ENCODE measurements around the gene RNF41.

Gene RNF41

DNA sequence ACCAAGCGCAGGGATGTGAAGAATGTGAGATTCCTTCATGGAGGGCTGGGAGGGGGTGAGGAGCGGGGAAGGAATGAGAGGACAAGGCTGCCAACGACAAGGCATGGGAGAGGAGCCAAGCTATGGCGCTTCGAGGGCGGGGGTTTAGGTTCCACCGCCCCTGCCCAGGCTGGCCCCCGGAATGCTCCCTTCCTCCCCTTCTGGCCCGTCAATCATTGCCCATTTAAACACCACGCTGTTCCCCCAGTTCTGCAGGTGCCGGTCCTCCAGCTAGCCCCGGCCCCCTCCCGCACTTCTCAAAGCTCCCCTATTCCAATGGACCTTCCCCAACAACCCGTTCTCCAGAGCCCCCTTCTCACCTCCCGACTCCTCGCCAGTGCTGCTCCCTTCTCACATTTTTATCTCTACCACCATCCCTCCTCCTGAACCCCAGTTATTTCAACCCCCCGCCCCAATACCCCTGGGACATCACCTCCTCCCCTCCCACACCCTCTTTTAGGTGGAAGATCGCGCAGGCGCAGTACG is 428 bp downstream of the RNF41 start:
- peak overlapping the region; percentile 92 for H3K27ac ChIP-seq (replicated peaks)
- TF ChIP-seq, protein P1, sequence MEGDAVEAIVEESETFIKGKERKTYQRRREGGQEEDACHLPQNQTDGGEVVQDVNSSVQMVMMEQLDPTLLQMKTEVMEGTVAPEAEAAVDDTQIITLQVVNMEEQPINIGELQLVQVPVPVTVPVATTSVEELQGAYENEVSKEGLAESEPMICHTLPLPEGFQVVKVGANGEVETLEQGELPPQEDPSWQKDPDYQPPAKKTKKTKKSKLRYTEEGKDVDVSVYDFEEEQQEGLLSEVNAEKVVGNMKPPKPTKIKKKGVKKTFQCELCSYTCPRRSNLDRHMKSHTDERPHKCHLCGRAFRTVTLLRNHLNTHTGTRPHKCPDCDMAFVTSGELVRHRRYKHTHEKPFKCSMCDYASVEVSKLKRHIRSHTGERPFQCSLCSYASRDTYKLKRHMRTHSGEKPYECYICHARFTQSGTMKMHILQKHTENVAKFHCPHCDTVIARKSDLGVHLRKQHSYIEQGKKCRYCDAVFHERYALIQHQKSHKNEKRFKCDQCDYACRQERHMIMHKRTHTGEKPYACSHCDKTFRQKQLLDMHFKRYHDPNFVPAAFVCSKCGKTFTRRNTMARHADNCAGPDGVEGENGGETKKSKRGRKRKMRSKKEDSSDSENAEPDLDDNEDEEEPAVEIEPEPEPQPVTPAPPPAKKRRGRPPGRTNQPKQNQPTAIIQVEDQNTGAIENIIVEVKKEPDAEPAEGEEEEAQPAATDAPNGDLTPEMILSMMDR (IDR thresholded peaks at IDR 0.05; ENCODE audit: insufficient read depth, low read length), result no peak
- TF ChIP-seq SPI1 (IDR thresholded peaks at IDR 0.05; ENCODE audit: borderline replicate concordance, low read depth), result no peak
- H3K27me3 ChIP-seq (ENCODE audit: insufficient read depth, poor library complexity, severe bottlenecking), result no peaks in the 10 kb centered on the region
- no peak for DNase-seq (ENCODE audit: low read depth in 1 of 2, low spot score in 1 of 2)
- peak overlapping the region; percentile 94 for H3K4me3 ChIP-seq (replicated peaks; ENCODE audit: insufficient read depth, low read length)

DNA sequence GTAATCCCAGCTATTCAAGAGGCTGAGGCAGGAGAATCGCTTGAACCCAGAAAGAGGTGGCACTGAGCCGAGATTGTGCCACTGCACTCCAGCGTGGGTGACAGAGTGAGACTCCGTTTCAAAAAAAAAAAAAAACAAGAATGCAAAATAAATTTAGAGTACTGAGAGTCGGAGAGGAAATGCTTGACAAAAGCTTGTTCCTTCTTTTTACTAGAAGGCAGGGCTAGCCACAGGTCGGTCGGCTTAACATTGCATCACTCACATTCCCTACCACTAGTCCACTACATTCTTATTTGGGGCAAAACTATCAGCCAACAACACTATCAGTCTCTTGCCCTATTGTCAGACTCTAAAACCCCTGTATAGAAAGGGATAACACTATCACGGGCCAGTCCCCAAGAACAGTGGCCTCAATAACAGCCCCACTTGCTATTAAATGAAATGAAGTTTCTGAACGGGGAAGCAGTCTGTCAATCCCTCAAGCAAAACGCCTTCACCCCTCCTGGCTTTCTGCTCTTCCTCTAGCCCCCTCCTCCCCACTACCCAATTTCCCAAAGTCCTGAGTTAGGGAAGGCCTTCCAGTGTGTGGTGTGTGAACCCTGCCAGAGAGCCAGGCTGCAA is 1.0 kb downstream of the RNF41 start:
- Histone ChIP-seq H3K27ac (replicated peaks) (peak overlapping the region; percentile 92), H3K4me3 (replicated peaks; ENCODE audit: insufficient read depth, low read length) (peak overlapping the region; percentile 94)

DNA sequence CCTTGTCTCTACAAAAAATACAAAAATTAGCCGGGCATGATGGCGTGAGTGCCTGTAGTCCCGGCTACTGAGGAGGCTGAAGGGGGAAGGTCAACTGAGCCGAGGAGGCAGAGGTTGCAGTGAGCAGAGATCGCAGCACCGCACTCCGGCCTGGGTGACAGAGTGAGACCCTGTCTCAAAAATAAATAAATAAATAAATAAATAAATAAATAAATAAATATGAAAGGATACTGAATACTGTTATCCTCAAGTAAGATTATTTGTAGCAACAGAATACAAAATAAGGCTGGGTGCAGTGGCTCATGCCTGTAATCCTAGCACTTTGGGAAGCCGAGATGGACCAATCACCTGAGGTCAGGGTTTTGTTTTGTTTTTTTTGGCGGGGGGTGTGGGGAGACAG is 1.9 kb downstream of the RNF41 start:
- Histone ChIP-seq H3K27ac (replicated peaks) (peak overlapping the region; percentile 92), H3K27me3 (ENCODE audit: insufficient read depth, poor library complexity, severe bottlenecking) (no peaks in the 10 kb centered on the region), H3K4me3 (replicated peaks; ENCODE audit: insufficient read depth, low read length) (peak overlapping the region; percentile 94)
- DNase-seq (ENCODE audit: low read depth in 1 of 2, low spot score in 1 of 2), result no peak
- TF ChIP-seq, protein P1 (IDR thresholded peaks at IDR 0.05; ENCODE audit: insufficient read depth, low read length), result no peak
- TF ChIP-seq POLR2AphosphoS5 (IDR thresholded peaks at IDR 0.05; ENCODE audit: low read depth) (no peak), SPI1 (IDR thresholded peaks at IDR 0.05; ENCODE audit: borderline replicate concordance, low read depth) (no peak), GABPA (IDR thresholded peaks at IDR 0.05; ENCODE audit: low read depth) (no peak)
- TF ChIP-seq, protein P2, sequence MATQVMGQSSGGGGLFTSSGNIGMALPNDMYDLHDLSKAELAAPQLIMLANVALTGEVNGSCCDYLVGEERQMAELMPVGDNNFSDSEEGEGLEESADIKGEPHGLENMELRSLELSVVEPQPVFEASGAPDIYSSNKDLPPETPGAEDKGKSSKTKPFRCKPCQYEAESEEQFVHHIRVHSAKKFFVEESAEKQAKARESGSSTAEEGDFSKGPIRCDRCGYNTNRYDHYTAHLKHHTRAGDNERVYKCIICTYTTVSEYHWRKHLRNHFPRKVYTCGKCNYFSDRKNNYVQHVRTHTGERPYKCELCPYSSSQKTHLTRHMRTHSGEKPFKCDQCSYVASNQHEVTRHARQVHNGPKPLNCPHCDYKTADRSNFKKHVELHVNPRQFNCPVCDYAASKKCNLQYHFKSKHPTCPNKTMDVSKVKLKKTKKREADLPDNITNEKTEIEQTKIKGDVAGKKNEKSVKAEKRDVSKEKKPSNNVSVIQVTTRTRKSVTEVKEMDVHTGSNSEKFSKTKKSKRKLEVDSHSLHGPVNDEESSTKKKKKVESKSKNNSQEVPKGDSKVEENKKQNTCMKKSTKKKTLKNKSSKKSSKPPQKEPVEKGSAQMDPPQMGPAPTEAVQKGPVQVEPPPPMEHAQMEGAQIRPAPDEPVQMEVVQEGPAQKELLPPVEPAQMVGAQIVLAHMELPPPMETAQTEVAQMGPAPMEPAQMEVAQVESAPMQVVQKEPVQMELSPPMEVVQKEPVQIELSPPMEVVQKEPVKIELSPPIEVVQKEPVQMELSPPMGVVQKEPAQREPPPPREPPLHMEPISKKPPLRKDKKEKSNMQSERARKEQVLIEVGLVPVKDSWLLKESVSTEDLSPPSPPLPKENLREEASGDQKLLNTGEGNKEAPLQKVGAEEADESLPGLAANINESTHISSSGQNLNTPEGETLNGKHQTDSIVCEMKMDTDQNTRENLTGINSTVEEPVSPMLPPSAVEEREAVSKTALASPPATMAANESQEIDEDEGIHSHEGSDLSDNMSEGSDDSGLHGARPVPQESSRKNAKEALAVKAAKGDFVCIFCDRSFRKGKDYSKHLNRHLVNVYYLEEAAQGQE (IDR thresholded peaks at IDR 0.05; ENCODE audit: insufficient replicate concordance, low read depth), result no peak

More for the DNA sequence above, 1.0 kb downstream of the RNF41 start:
- peak in 1 of 2 experiments; percentile 83 for DNase-seq (ENCODE audit: low read depth in 1 of 2, low spot score in 1 of 2)
- no peaks in the 10 kb centered on the region for H3K27me3 ChIP-seq (ENCODE audit: insufficient read depth, poor library complexity, severe bottlenecking)
- no peak for TF ChIP-seq GABPA (IDR thresholded peaks at IDR 0.05; ENCODE audit: low read depth)
- peak; percentile 44; the same call in 1 of the 2 replicates for TF ChIP-seq POLR2AphosphoS5 (IDR thresholded peaks at IDR 0.05; ENCODE audit: low read depth)
- TF ChIP-seq, protein P2 (IDR thresholded peaks at IDR 0.05; ENCODE audit: insufficient replicate concordance, low read depth), result no peak
- TF ChIP-seq SPI1 (IDR thresholded peaks at IDR 0.05; ENCODE audit: borderline replicate concordance, low read depth), result peak; percentile 80

DNA sequence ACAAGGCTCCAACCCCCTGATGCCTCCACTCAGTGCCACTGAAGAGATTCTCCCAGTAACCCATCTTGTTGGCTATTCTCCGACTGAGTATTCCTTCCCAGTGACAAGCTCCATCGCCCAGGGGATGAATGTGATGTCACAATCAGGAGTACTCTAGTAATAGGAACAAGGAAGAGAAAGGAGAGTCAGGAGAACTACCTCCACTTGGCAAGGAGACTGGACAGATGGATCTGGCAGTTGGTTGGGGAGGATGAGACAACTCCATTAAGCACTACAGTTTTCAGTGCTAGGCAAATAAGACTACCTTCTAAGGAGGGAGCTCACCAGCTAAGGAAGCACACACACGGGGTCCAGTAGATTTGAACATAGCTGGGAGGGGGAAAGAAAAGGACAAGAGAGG is 5.3 kb downstream of the RNF41 start:
- TF ChIP-seq GABPA (IDR thresholded peaks at IDR 0.05; ENCODE audit: low read depth), result no peak
- TF ChIP-seq SPI1 (IDR thresholded peaks at IDR 0.05; ENCODE audit: borderline replicate concordance, low read depth), result no peak
- TF ChIP-seq POLR2AphosphoS5 (IDR thresholded peaks at IDR 0.05; ENCODE audit: low read depth), result no peak
- TF ChIP-seq, protein P1 (IDR thresholded peaks at IDR 0.05; ENCODE audit: insufficient read depth, low read length), result no peak
- TF ChIP-seq, protein P2 (IDR thresholded peaks at IDR 0.05; ENCODE audit: insufficient replicate concordance, low read depth), result no peak
- DNase-seq (ENCODE audit: low read depth in 1 of 2, low spot score in 1 of 2), result no peak
- H3K4me3 ChIP-seq (replicated peaks; ENCODE audit: insufficient read depth, low read length), result no peak overlapping the region
- H3K27me3 ChIP-seq (ENCODE audit: insufficient read depth, poor library complexity, severe bottlenecking), result no peaks in the 10 kb centered on the region
- no peak overlapping the region for H3K27ac ChIP-seq (replicated peaks)
